Endothelial cell of umbilical vein (primary cell): ENCODE results near the gene TYSND1. TPM values are rescaled to one million over a fixed set of nuclear protein-coding genes. Genes with fewer than 3 reads are reported as not detected.

ENCODE experiments used
- BruUV-seq: library from RNA; stranded (reverse); fragments of 400-500 nt; replicated peaks from 2 replicates; lab custom pipeline; 2021; lab: Mats Ljungman, UMichigan
- CTCF ChIA-PET: fragments of 300-600, 350-600 bp; sonication (Branson Sonifier 250); formaldehyde crosslinking; loops from one replicate; lab custom pipeline; 2021; ENCODE audit warnings: antibody characterized with exemption, inconsistent platforms; lab: Charles Lee
- POLR2A ChIA-PET: fragments of 300-600, 350-600 bp; sonication (Branson Sonifier 250); formaldehyde crosslinking; loops from one replicate; lab custom pipeline; 2021; ENCODE audit warnings: antibody characterized with exemption, inconsistent platforms; lab: Charles Lee
- DNase-seq: peaks from one replicate; pipeline ENCODE4 v3.0.0-alpha.2; 2011; ENCODE audit warnings: low read depth, low spot score
- FAIRE-seq: peaks from 2 replicates; lab custom pipeline; 2011; peaks lifted over from hg19 to GRCh38; lab: Jason Lieb, UNC
- H2AFZ ChIP-seq: 2 replicates; pipeline ENCODE4 v1.6.0; 2012; ENCODE audit warnings: low read depth, low read length, control low read depth, inconsistent platforms
- H3K27ac ChIP-seq: 2 replicates; pipeline ENCODE4 v1.5.1; 2011; ENCODE audit warnings: low read depth, mild to moderate bottlenecking, control low read depth, low read length, moderate library complexity; ENCODE audit not compliant: insufficient read depth
- H3K27me3 ChIP-seq, 2 experiments: 2 replicates each; pipeline versions ENCODE4 v1.6.0 to v1.6.1; 2011; ENCODE audit warnings: low read length in 2 of 2, mixed read lengths in 1 of 2; ENCODE audit not compliant: control insufficient read depth in 2 of 2, insufficient read depth in 2 of 2
- H3K36me3 ChIP-seq, 2 experiments: 2 replicates in 1 of 2; 3 replicates in 1 of 2; pipeline ENCODE4 v1.5.1; 2011; ENCODE audit warnings: low read length in 2 of 2, mild to moderate bottlenecking in 1 of 2, moderate library complexity in 1 of 2; ENCODE audit not compliant: control insufficient read depth in 2 of 2, insufficient read depth in 2 of 2; ENCODE audit errors: extremely low read depth in 1 of 2
- H3K4me1 ChIP-seq: 3 replicates; pipeline ENCODE4 v1.5.1; 2011; ENCODE audit warnings: mild to moderate bottlenecking, low read length; ENCODE audit not compliant: control insufficient read depth, insufficient read depth; ENCODE audit errors: extremely low read depth
- H3K4me2 ChIP-seq: 2 replicates; pipeline ENCODE4 v1.6.1; 2011; ENCODE audit warnings: low read length, control low read depth, mixed read lengths; ENCODE audit not compliant: insufficient read depth
- H3K4me3 ChIP-seq, 3 experiments: fragments of 200-600 bp in 1 of 3; sonication (generic), shearing (Covaris generic) in 1 of 3; replicated peaks in 1 of 3; 2 replicates each; pipeline ENCODE4 v1.5.1; 2011 to 2016; ENCODE audit warnings: control low read depth in 3 of 3, low read length in 3 of 3, mild to moderate bottlenecking in 2 of 3, inconsistent platforms in 1 of 3, low read depth in 1 of 3, moderate library complexity in 1 of 3; ENCODE audit not compliant: insufficient read depth in 1 of 3
- H3K79me2 ChIP-seq: 2 replicates; pipeline ENCODE4 v1.6.0; 2012; ENCODE audit warnings: low read length, inconsistent platforms; ENCODE audit not compliant: control insufficient read depth, insufficient read depth
- H3K9ac ChIP-seq: replicated peaks from 2 replicates; pipeline ENCODE3; 2011; ENCODE audit warnings: low read length, control low read depth; ENCODE audit not compliant: insufficient read depth; ENCODE audit errors: extremely low read depth
- H3K9me1 ChIP-seq: replicated peaks from 3 replicates; pipeline ENCODE4 v1.6.0; 2011; ENCODE audit warnings: mild to moderate bottlenecking, low read length; ENCODE audit not compliant: control insufficient read depth, insufficient read depth; ENCODE audit errors: extremely low read depth
- H3K9me3 ChIP-seq: replicated peaks from 2 replicates; pipeline ENCODE4 v1.5.1; 2012; ENCODE audit warnings: low read length, inconsistent platforms; ENCODE audit not compliant: control insufficient read depth, insufficient read depth
- H4K20me1 ChIP-seq: replicated peaks from 2 replicates; pipeline ENCODE3; 2011; ENCODE audit warnings: mild to moderate bottlenecking, low read length; ENCODE audit not compliant: control insufficient read depth, insufficient read depth; ENCODE audit errors: extremely low read depth
- EZH2 ChIP-seq: IDR thresholded peaks from 2 replicates; pipeline ENCODE4 v1.6.1; 2012; ENCODE audit warnings: borderline replicate concordance, low read depth, mild to moderate bottlenecking, moderate library complexity, low read length, inconsistent platforms; ENCODE audit not compliant: severe bottlenecking
- FOS ChIP-seq: IDR thresholded peaks from 2 replicates; pipeline ENCODE4 v1.6.1; 2011; ENCODE audit warnings: mild to moderate bottlenecking, low read length, moderate library complexity, borderline replicate concordance; ENCODE audit not compliant: insufficient read depth
- GATA2 ChIP-seq: IDR thresholded peaks from 2 replicates; pipeline ENCODE4 v1.7.0; 2011; ENCODE audit warnings: low read depth, mild to moderate bottlenecking, moderate library complexity, mixed read lengths, low read length; ENCODE audit not compliant: insufficient read length, insufficient read depth
- JUN ChIP-seq: IDR thresholded peaks from 2 replicates; pipeline ENCODE4 v1.6.1; 2011; ENCODE audit warnings: borderline replicate concordance, low read depth; ENCODE audit not compliant: insufficient read length, insufficient read depth
- MYC ChIP-seq: IDR thresholded peaks from one replicate; pipeline ENCODE4 v1.6.1; 2011; ENCODE audit warnings: mild to moderate bottlenecking, low read depth, low read length
- POLR2A ChIP-seq: IDR thresholded peaks from 2 replicates; pipeline ENCODE4 v1.6.1; 2012; ENCODE audit warnings: low read depth, mild to moderate bottlenecking, control low read depth, low read length
- POLR2AphosphoS5 ChIP-seq: IDR thresholded peaks from 2 replicates; pipeline ENCODE4 v1.6.1; 2012; ENCODE audit warnings: low read depth, mild to moderate bottlenecking, control low read depth, low read length, moderate library complexity; ENCODE audit not compliant: insufficient read depth
- dilution Hi-C: fragments of 300-500 bp; cut with MboI; formaldehyde crosslinking; loops from one replicate; pipeline ENCODE4 v1.15.0; 2019; ENCODE audit warnings: low sequenced_read_pairs; ENCODE audit not compliant: extremely low pct_ligation_motif_present
- intact Hi-C: fragments of 100-400 bp; cut with micrococcal nuclease; formaldehyde crosslinking; loops from one replicate; pipeline ENCODE4 v1.10.0; 2022
- polyA plus RNA-seq, 4 experiments: library from polyadenylated mRNA; depleted of rRNA in 3 of 4; stranded (reverse) in 3 of 4; unstranded in 1 of 4; fragments of >200 nt; gene quantifications; 2 replicates each; pipeline versions ENCODE4 v1.2.1 to v1.2.3, GENCODE V29; 2011 to 2012; ENCODE audit warnings: missing spikeins in 1 of 4
- total RNA-seq: library from RNA; stranded (reverse); gene quantifications from 2 replicates; pipeline ENCODE4 v1.2.3, GENCODE V29; 2021
- TF ChIP-seq, protein P1 (sequence below): IDR thresholded peaks from 2 replicates; pipeline ENCODE4 v1.6.1; 2011; ENCODE audit not compliant: insufficient read depth, insufficient read length

TYSND1 gene
- total and polyA plus RNA-seq, 2 donors (not counting 3 experiments of a cell fraction or from before 2014, with no cell fraction given): 5.1 to 7.8 TPM

DNA sequence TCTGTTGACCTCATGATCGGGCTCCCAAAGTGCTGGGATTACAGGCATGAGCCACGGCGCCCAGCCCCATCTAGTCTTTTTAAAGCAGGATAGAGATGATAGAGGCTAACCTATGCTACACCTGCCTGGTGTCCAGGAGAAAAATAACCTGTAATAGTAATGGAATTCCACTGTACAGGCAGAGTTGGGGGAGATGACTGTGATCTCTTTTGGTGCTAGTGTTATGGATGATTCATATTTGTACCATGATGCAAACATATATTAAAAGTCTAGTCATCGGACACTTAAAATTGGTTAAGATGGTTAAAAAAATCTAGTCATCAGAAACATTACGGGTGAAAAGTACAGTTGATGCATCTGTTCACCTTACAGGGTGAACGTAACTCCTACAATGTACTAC, 29.9 kb upstream of the TYSND1 start:
- Histone ChIP-seq H2AFZ (no peak overlapping the region), H3K79me2 (no peaks in the 10 kb centered on the region), H3K27me3 (peaks cover 0 to 9% of the 10 kb centered on the region in 2 experiments), H3K36me3 (no peaks in the 10 kb centered on the region), H3K4me3 (no peak overlapping the region), H3K4me1 (peaks cover 11% of the 10 kb centered on the region), H4K20me1 (no peaks in the 10 kb centered on the region), H3K9ac (no peak overlapping the region), H3K27ac (no peak overlapping the region), H3K9me3 (no peaks in the 10 kb centered on the region), H3K9me1 (no peaks in the 10 kb centered on the region), H3K4me2 (no peak overlapping the region)
- CTCF ChIA-PET: no interaction called here
- DNase-seq (no peak), FAIRE-seq (no peak)
- dilution Hi-C loops (no loop called here), intact Hi-C loops (no loop called here)
- POLR2A ChIA-PET: interaction anchor here (1.2 kb wide), 1 partner anchor 30 kb away, joined by 11 read pairs; the partner anchor contains the start of gene TYSND1
- BruUV-seq: no TSS peak
- TF ChIP-seq JUN (no peak), POLR2AphosphoS5 (no peak), GATA2 (no peak), POLR2A (no peak), EZH2 (no peak), FOS (no peak), MYC (no peak)
- TF ChIP-seq, protein P1, sequence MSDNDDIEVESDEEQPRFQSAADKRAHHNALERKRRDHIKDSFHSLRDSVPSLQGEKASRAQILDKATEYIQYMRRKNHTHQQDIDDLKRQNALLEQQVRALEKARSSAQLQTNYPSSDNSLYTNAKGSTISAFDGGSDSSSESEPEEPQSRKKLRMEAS: no peak

DNA sequence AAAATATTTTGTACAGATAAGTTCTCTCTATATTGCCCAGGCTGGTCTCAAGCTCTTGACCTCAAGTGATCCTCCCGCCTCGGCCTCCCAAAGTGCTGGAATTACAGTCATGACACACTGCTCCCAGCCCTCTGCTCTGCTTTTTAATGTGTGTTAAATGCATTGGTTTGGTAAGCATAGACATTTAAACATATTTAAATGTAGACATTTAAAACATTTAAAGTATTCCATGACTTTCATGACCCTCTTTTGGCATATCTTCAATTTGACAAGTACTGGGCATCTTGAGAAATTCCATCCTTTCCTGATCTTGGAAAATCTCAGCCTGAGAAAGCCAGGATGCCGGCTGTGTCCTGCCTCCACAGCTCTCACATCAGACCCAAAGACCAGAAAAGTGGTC, 29.0 kb upstream of the TYSND1 start:
- no peaks in the 10 kb centered on the region for H3K9me1 ChIP-seq
- H3K27me3 ChIP-seq: peaks cover 0 to 8% of the 10 kb centered on the region in 2 experiments
- no peak overlapping the region for H2AFZ ChIP-seq
- no peak overlapping the region for H3K27ac ChIP-seq
- dilution Hi-C loops (no loop called here), intact Hi-C loops (no loop called here)
- no TSS peak for BruUV-seq
- ChIA-PET CTCF (interaction anchor here (1.1 to 1.7 kb wide), 2 partner anchors 29 to 46 kb away, joined by 4 to 8 read pairs; partner anchors contain the start of gene TYSND1), POLR2A (interaction anchor here (1.2 kb wide), 1 partner anchor 29 kb away, joined by 11 read pairs; the partner anchor contains the start of gene TYSND1)
- no peaks in the 10 kb centered on the region for H3K36me3 ChIP-seq
- H4K20me1 ChIP-seq: no peaks in the 10 kb centered on the region
- H3K9me3 ChIP-seq: no peaks in the 10 kb centered on the region
- no peak overlapping the region for H3K4me3 ChIP-seq
- H3K79me2 ChIP-seq: no peaks in the 10 kb centered on the region
- H3K9ac ChIP-seq: no peak overlapping the region
- no peak for DNase-seq
- FAIRE-seq: no peak
- peaks cover 11% of the 10 kb centered on the region for H3K4me1 ChIP-seq
- no peak for TF ChIP-seq POLR2AphosphoS5
- no peak for TF ChIP-seq JUN
- TF ChIP-seq, protein P1: no peak
- TF ChIP-seq GATA2: no peak
- TF ChIP-seq MYC: no peak
- no peak overlapping the region for H3K4me2 ChIP-seq
